ENCODE data around the gene TSPAN18.

The TSPAN18 gene

DNA sequence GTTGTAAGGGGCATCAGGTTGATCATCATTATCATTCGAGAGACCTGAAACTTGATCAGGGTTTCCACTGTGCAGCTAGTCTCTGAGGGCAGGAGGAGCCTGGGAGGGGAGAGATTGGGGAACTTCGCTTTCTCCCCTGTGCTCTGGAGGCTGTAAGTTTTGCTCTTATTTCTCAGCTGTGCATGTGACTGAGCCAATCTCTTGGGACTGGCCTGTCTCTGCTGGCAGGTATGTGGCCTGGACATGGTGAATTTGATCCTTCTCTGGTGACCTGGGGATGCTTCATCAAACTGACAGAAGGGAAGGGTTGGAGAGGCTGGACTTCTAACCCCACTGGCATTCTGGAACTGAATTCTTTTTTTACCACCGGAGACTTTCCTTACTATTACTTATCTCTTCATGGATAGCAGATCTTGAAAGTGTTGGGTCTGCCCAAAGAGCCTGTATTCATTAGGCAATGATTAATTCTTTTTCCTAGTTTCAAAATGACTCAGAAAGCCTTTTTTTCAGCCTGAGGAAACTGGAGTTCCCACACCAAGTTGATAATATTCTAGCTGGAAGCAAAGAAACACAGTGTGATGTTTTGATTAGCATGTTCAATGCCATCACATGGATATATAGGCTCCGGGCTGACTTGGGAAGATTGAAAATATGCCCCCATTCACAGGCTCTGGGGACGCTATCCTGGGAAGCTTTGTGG lies 36.5 kb downstream of the TSPAN18 start:
- no peak for DNase-seq

DNA sequence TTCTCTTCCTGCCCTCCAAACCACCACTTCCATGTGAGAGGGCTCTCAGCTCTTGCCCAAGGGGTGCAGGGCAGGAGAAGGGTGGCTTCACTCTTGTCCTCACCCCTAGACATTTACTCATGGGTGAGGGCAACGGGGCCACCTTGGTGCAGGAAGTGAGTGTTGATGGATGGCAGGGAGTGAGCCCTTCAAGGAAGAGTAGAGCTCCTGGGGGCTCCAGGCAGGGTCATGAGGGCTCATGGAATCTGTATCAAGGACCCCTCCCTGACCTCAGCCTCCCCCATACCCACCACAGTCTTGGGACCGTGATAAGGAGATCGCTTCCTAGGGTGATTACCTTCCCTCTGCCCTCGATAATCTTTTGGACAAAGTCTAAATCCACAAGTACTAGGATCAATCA lies 37.8 kb downstream of the TSPAN18 start:
- DNase-seq = no peak

DNA sequence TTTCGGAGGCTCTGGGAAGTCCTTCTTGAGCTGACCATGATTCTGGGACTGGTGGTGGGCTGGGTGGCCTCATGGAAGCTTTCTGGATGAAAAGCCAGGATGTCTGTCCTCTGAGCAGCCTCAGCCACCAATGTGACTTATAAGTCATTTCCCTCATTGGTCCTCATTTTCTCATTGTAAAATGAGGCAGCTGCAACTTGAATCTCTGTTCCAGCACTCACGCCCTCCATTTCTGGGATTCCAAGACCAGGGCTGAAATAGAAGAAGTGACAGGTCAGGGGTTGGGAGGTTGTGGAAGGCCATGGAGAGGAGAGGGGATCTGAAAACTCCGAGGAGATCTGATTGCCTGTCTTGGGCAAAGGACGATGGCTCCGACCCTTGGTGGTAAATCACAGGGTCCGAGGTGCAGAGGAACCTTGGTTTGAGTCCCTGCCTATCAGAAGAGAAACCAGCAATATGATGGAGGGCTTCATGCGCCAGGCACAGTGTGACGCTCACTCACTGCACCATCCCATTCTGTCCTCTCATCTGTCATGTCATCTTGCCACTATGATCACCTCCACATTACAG lies 38.3 kb downstream of the TSPAN18 start:
- DNase-seq = no peak

DNA sequence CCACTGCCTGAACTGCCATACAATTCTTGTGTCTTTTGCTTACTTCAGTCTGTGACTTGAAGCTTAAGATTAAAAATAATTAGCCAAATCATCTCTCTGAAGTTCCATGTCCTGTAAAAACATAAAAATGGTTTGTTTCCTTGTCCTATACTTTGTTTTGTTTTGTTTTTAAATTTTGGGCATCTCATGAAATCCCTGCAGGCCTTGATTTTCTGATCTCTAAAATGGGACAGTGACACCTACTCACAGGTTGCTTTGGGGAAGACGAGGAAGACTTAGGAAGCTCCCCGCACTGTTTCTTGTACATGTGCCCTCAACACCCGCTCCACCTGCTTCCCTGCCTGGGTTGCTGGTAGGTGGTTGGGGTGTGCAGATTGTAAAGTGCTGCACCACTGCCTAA lies 38.9 kb downstream of the TSPAN18 start:
- no peak for DNase-seq

DNA sequence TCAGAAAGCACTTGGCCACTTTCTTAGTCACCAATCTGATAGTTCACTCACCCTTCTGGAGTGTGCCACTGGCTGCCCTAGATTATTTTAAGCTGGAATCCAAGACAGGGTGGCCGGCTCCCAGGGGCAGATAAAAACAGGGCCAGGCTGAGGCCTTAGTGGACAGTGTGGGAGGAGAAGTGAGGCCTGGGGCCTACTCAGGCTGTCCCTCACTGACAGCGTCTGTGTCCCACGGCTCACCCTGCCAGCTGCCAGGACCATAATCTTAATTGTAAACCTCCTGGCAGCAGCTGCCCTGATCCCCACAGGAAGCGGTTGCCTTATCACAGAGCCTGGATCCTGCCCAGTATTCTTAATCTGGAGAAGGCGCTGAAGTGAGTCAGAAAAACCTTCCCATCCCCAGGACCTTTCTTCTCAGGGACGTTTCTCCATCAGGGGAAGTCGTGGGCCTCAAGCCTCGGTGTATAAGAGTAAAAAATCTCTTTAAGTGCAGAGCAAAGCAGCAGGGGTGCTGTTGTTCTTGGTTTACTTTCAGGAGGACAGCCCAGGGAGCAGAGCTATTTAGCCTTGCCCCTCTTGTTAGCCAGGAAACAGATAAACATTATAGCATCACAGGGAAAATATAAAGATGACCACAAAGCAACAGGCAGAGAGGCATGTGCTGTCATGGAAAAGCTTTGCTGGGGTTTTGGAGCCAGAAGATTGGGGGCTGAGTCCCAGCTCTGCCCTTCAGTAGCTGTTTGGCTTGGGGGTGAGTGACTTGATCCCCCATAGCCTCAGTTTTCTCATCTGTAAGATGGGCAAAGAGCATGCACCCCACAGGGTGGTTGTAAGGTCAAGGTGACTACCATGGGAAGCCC lies 39.6 kb downstream of the TSPAN18 start:
- DNase-seq = no peak

DNA sequence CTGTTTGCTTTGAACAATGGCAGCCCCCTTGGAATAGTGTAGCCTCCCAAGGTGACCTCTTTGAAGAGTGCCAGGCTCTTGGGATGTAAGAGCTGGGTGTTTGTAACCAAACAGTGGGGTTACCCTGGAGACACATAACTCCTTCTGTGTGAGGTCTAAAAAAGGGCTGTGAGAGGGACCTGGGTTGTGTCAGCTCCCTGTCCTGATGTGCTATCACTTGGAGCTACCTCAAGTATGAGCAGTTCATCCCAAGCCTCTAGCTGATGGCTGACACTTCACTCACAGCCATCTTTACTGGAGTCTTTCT lies 40.2 kb downstream of the TSPAN18 start:
- no peak for DNase-seq

DNA sequence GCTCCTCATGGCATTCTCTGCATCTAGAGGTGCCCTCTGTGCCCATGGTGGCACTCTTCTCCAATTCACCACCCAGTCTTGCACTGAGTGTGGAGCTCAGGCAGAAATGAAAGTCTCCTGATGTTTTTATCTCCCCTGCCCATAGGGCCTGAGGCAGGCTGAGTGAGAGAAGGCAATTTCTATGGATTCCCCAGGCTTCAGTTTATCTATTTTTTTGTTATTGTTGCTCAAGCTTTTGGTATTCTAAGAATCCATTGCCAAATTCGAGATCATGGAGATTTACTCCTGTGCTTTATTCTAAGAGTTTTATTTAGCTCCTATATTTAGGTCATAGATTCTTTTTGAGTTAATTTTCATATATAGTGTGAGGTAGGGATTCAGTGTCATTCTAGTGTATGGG lies 40.7 kb downstream of the TSPAN18 start:
- no peak for DNase-seq

DNA sequence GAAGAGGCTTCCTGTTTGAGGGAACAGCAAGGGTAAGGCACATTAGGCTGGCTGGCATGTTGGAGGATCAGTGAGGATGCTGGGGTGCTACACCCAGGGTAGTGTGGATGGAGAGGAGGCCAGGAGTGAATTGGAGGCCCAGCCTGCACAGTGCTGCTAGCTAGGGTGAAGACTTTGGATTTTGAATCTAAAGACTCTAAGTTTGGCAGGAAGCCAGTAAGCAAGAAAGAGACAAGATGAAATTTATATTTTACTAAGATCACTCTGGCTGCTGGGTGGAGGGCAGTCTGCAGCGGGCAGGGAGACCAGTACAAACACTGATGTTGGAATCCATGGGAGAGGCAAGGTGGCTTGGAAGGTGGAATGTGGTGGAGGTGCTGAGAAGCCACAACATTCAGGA lies 43.6 kb downstream of the TSPAN18 start:
- no peak for DNase-seq

DNA sequence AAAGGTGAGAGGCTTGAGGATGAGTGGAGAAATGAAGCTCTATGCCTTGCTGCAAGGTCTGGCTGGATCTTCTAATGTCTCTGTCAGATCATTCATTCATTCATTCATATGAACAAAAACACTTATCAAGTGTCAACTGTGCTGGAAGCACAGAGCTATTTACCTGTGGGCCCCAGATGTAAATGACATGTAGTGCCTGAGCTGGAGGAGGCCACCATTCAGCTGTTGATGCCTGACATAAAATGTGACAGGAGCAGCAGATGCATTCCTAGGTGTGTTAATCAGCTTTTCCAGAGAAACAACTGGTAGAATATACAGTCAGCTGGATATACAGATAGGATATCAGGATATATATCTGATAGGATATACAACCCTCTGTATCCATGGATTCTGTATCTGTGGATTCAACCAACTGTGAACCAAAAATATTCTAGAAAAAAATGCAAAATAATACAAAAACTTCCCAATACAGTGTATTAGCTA lies 44.5 kb downstream of the TSPAN18 start:
- no peak for DNase-seq

DNA sequence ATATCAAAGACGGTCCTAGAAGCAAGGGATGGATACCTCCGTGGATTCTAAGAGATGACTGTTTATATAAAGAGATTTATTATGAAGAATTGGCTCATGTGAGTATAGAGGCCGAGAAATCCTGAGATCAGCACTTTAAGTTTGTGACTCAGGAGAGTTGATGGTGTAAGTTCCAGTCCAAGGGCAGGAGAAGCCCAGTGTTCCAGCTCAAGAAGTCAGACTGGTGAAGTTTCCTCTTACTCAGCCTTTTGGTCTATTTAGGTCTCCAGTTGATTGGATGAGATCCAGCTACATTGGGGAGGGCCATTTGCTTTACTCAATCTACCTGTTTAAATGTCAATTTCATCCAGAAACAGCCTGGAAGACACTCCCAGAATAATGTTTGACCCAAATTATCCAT lies 45.1 kb downstream of the TSPAN18 start:
- DNase-seq = no peak

DNA sequence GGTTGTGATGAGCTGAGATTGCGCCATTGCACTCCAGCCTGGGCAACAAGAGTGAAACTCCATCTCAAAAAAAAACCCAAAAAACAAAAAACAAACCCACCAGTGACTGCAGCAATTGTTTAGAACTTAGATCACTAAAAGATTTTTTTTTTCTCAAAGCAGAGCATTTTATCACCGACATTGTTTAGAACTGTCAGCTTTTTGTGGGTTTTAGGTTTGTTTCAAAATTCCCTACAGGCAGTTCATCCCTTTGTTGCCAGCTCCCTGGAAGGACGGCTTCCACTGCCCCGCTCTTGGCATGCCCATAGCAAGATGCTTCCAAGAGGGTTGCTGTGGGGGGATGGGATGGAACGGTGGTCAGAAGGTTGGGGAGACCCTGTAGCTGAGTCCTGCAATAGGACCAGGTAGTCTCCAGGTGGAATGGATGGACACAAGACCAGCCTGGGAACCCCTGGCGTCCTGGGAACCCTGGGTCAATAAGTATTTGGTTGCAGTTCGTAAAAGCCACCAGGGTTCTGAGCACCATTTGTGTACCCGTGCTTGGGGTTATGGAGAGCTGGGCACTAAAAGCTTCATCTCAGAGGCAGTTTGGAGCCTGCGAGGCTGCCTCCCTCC lies 46.7 kb downstream of the TSPAN18 start:
- no peak for DNase-seq

DNA sequence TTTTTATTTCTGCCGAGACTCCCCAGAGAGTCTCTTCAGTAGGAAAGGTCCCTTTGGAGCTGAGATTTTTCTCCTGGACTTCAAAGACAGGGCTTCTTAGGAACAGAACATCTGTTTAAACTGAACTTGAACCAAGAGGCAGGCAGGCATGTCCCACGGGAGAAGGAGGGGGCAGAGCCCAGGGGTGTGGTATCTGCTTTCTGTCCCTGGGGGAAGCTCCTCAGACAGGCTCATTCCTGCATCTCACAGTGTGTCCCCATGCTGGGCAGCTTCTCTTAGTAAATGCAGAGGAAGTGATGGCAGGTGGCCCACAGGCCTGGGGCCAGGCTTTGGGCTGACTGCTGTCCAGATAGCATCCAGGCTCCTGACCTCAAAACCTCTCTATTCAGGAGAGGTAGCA lies 47.3 kb downstream of the TSPAN18 start:
- no peak for DNase-seq

DNA sequence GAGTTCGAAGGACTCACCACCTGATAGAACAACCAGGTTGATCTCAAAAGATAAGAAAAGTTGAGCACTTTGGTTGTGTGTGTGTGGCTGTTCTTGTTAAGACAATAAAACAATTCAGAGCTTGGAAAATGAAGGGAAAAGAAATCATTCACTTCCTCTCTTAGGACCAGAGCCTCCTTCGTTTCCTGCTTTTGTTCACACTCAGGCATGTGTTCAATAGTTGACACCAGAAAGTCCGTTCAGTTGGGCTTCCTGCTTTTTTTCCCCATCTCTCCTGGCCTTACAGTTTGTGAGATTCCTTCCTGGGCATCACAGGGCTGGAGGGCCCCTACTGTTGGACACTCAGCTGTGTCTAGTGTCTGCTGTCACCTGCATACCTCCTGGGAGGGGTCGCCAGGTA lies 48.0 kb downstream of the TSPAN18 start:
- DNase-seq = no peak

DNA sequence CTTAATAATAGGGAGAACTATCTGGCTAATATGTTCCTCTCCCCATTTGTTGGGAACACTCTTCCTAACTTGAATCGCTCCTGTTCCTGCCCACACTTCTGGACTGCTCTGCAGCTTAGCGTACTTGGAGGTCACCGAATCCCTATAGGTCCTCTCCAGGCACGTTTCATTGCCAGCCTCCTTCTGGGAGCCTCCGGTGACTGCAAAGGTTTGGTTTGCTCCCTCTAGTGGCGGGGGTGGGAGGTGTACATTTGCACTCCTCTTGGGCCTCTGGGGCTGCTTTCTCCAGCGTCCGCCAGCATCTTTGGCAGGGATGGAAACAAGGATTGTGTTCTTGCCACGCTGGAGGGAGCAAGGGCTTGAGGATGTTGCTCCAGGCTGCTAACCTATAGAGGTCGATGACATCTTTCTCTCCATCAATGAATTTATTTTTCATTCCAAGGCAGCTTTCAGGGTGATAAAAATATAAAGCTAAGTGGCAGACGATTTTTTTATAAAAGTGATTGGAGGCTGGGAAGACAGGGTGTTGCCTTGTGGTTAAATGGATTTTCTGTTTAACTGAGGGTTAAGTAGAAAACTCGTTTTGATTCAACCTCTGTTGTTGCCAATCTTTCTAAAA lies 48.7 kb downstream of the TSPAN18 start:
- no peak for DNase-seq

DNA sequence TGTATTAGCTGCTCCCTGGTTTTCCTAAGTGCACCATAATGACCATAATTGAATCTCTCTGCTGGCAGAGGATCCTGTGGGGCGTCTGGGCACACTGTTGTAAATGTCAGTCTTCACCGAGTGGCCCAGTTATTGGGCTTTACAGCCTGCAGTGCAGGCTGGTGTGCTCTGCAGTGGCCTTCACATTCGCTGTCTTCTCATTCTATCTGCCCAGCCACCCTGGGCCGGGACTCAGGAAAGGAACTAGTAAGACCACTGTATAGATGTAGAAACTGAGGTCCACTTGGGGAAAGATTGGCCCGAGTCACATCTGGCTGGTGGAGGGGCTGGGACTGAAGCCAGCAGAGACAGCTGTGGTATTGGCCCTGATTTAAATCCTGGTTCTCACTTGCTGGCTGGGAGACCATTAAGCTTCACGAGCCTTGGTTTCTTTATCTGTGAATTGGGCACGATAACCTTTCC lies 49.3 kb downstream of the TSPAN18 start:
- DNase-seq = no peak

DNA sequence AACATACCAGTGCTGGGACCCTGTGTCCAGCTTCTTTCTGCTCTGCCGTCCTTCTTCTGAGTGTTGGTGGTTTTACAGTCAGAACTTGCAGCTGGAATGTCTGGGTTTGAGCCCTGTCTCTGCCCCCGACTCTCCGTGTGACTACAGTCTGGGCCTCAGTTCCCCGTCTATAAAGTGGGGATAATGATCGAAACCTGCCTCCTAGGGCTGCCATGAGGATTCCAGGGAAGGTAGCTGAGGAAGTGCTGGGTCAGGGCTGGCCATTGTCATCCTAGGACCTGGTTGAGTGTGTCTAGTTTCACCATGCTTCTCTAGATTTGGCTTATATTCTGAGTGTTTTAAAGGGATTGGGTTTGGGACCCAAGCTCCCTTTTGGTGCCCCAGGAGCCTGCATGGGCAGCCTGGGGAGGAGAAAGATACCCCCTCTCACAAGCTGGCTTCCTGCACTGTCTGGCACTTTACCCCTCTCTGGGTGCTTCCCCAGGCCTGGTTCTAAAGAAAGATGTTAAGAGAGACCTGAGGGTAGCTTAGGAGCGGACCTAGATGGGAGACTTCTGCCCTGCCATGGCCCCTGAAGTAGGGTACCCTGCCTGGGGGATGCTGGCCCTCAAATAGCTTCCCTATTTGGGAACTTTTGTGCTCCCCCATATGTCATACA lies 49.9 kb downstream of the TSPAN18 start:
- no peak for DNase-seq

DNA sequence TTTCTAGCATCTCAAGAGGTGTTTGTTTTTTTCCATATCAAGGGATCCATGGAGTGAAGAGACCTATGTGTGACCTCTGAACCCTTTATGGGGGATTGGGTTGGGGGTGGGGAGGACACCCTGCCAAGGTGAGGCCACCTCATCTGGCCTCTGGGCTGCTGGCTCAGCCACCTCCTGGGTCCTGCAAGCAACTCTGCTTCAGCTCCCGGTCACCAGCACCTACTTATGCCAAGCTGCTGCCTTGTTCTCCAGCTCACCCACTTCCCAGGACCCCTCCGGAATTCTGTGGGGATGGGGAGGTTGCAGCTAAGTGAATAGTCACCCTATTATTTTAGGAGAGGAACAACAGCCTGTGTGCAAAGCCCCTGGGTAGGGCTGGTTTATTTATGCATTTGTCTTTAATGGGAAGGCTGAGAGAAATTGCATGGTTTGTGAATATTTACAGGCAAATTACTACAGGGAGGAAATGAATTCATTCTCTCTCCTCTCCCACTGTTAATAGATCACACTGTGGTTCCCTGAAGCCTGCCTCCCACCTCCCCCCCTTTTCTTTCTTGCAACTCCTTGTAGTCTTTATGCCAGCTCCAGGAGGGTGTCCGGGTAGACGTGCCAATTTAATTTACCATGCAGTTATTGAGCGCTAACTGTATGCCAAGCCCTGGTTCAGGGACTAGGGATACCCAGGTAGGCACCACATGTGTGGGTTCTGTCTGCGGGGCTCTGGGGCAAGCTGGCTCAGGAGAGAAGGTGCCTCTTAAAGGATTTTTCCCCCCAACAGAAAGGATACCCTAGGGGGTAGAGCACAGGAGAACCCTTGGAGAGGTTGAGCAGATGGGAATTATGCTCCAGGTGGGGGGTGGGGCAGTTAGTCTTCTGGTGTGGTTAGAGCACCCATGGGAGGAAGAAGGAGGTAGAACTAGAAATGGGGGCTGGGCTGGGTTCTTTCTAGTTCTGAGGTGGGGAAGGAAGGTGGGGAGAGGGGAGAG lies 50.7 kb downstream of the TSPAN18 start:
- no peak for DNase-seq

DNA sequence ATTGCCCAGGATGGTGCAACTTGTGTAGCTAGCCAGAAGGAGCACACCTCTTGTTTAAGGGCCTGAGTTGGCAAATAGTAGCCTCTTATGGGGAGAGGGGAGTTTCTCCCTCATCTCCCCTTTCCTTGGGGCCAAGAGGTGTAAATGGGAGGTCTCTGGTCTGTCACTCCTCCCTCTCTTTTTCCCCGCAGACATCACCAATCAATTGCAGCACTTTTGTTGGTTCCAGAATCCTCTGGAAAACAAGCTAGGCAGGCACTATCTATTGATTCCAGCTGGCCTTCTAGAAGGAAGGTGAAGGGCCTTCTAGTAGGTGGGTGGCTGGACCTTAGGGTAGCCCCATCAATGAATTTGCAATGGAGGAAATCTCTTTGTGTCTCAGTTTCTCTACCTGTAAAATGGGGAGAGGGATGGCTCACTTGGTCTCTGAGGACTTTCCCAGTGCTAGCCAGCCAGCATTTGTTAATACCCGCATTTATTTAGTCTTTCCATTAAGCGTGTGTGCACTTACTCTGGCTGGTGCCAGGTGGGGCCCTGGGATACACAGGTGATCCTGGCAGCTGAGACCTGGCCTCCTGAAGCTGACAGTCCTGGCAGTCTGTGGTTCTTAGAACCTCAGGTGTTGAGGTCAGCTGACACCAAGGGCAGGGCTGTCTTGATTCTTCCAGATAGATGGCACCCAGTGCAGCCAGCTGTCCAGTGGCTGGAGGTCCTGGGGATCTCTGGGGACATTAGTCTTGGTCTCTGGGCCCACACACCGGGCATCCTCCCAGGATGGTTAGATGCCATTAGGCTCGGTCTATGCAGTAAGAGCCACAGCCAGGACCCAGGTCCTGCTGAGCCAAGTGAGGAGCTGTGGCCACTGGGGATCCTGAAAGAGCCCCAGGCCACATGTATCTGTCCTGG lies 51.7 kb downstream of the TSPAN18 start:
- no peak for DNase-seq

DNA sequence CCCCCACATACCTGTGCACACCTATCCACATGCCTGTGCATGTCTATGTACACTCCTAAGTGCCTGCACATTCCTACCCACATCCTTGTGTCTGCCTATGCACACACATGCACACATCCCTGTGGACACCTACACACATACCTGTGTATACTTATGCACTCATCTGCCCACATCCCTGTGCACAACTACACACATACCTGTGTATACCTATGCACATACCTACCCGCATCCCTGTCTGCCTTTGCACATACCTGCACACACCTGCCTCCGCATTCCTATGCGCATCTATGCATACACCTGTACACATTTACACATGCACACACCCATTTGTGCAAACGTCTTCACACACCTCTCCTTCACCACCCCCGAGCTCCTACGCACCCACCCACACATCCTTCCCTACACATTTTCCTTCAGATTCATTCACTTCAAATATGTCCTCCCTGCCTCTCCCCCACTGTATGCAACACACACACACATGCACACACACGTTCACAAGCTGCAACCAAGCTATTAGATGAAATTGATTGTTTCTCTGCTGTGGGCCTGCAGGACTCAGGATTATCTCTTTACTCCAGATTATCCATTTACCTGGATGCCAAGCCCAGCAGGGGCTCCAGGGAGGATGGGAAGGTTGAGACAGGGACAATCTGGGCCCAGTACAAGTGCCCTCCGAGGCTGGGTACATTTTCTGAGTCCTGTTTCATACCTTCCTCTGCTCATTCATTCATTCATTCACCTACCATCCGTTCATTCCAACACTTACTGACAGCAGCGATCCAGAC lies 53.2 kb downstream of the TSPAN18 start:
- no peak for DNase-seq

All from SIG-M5 (cell line).